ENCODE measurements around the gene OGDH.

Gene OGDH

GRCh38 chr7:44666566-44666965 lies 60.1 kb downstream of the OGDH start:
- WGBS (ENCODE audit: insufficient coverage): 96% methylated on average over 5 of the region's 6 CpGs
- no peak for DNase-seq
- peaks cover 2 to 44% (median 19%) of the 10 kb centered on the region in 4 experiments for H3K36me3 ChIP-seq (ENCODE audit: control insufficient read depth in 4 of 4, insufficient read depth in 4 of 4, low read length in 3 of 4)

GRCh38 chr7:44667190-44667589 lies 60.8 kb downstream of the OGDH start:
- H3K27ac ChIP-seq (ENCODE audit: insufficient read depth in 1 of 2, low read depth in 1 of 2, low read length in 2 of 2, poor library complexity in 1 of 2, severe bottlenecking in 2 of 2): no peak overlapping the region
- POLR2A ChIA-PET: no interaction called here
- H3K36me3 ChIP-seq (ENCODE audit: control insufficient read depth in 4 of 4, insufficient read depth in 4 of 4, low read length in 3 of 4): peaks cover 2 to 44% (median 17%) of the 10 kb centered on the region in 4 experiments
- WGBS (ENCODE audit: insufficient coverage): 95% methylated on average over 3 of the region's 3 CpGs
- CTCF ChIA-PET: interaction anchor here (1.0 to 1.2 kb wide), 2 partner anchors 13 to 46 kb away, joined by 3 read pairs; no protein-coding TSS in a partner anchor
- H3K27me3 ChIP-seq (replicated peaks in 2 of 5; ENCODE audit: control insufficient read depth in 4 of 5, insufficient read depth in 5 of 5, low read length in 4 of 5): no peaks in the 10 kb centered on the region
- no peak for DNase-seq
- no peaks in the 10 kb centered on the region for H3K4me1 ChIP-seq (ENCODE audit: control extremely low read depth in 1 of 4, control insufficient read depth in 4 of 4, insufficient read depth in 4 of 4, low read length in 3 of 4)
- no peak overlapping the region for H3K4me3 ChIP-seq (ENCODE audit: control insufficient read depth in 1 of 7, extremely low read depth in 1 of 7, insufficient read depth in 4 of 7, low read depth in 2 of 7, low read length in 6 of 7)
- H3K9me3 ChIP-seq (ENCODE audit: control extremely low read depth in 1 of 5, control insufficient read depth in 4 of 5, insufficient read depth in 2 of 5, low read depth in 1 of 5, low read length in 4 of 5): no peaks in the 10 kb centered on the region

More at GRCh38 chr7:44666566-44666965, 60.1 kb downstream of the OGDH start:
- Histone ChIP-seq H3K4me1 (ENCODE audit: control extremely low read depth in 1 of 4, control insufficient read depth in 4 of 4, insufficient read depth in 4 of 4, low read length in 3 of 4) (no peaks in the 10 kb centered on the region), H3K4me3 (ENCODE audit: control insufficient read depth in 1 of 7, extremely low read depth in 1 of 7, insufficient read depth in 4 of 7, low read depth in 2 of 7, low read length in 6 of 7) (no peak overlapping the region), H3K27ac (ENCODE audit: insufficient read depth in 1 of 2, low read depth in 1 of 2, low read length in 2 of 2, poor library complexity in 1 of 2, severe bottlenecking in 2 of 2) (no peak overlapping the region), H3K27me3 (replicated peaks in 2 of 5; ENCODE audit: control insufficient read depth in 4 of 5, insufficient read depth in 5 of 5, low read length in 4 of 5) (no peaks in the 10 kb centered on the region), H3K9me3 (ENCODE audit: control extremely low read depth in 1 of 5, control insufficient read depth in 4 of 5, insufficient read depth in 2 of 5, low read depth in 1 of 5, low read length in 4 of 5) (no peaks in the 10 kb centered on the region)
- CTCF ChIA-PET: interaction anchor here (1.2 to 1.4 kb wide), 2 partner anchors 10 to 14 kb away, joined by 3 to 6 read pairs; no protein-coding TSS in a partner anchor
- POLR2A ChIA-PET: no interaction called here

- WGBS (ENCODE audit: insufficient coverage): 100% methylated on average over 1 of the region's 1 CpG
- ChIA-PET POLR2A (no interaction called here), CTCF (no interaction called here)
- Histone ChIP-seq H3K27me3 (replicated peaks in 2 of 5; ENCODE audit: control insufficient read depth in 4 of 5, insufficient read depth in 5 of 5, low read length in 4 of 5) (no peaks in the 10 kb centered on the region), H3K4me1 (ENCODE audit: control extremely low read depth in 1 of 4, control insufficient read depth in 4 of 4, insufficient read depth in 4 of 4, low read length in 3 of 4) (no peaks in the 10 kb centered on the region), H3K27ac (ENCODE audit: insufficient read depth in 1 of 2, low read depth in 1 of 2, low read length in 2 of 2, poor library complexity in 1 of 2, severe bottlenecking in 2 of 2) (no peak overlapping the region), H3K9me3 (ENCODE audit: control extremely low read depth in 1 of 5, control insufficient read depth in 4 of 5, insufficient read depth in 2 of 5, low read depth in 1 of 5, low read length in 4 of 5) (no peaks in the 10 kb centered on the region), H3K4me3 (ENCODE audit: control insufficient read depth in 1 of 7, extremely low read depth in 1 of 7, insufficient read depth in 4 of 7, low read depth in 2 of 7, low read length in 6 of 7) (no peak overlapping the region), H3K36me3 (ENCODE audit: control insufficient read depth in 4 of 4, insufficient read depth in 4 of 4, low read length in 3 of 4) (peaks cover 6 to 63% (median 31%) of the 10 kb centered on the region in 4 experiments)
- no peak for DNase-seq
These were observed 64.6 kb downstream of the OGDH start for GRCh38 chr7:44671069-44671468.

GRCh38 chr7:44673324-44673723 lies 66.9 kb downstream of the OGDH start:
- H3K27ac ChIP-seq (ENCODE audit: insufficient read depth in 1 of 2, low read depth in 1 of 2, low read length in 2 of 2, poor library complexity in 1 of 2, severe bottlenecking in 2 of 2): no peak overlapping the region
- POLR2A ChIA-PET: no interaction called here
- no peaks in the 10 kb centered on the region for H3K27me3 ChIP-seq (replicated peaks in 2 of 5; ENCODE audit: control insufficient read depth in 4 of 5, insufficient read depth in 5 of 5, low read length in 4 of 5)
- WGBS (ENCODE audit: insufficient coverage): 86% methylated on average over 1 of the region's 2 CpGs
- DNase-seq: no peak
- CTCF ChIA-PET: no interaction called here
- H3K9me3 ChIP-seq (ENCODE audit: control extremely low read depth in 1 of 5, control insufficient read depth in 4 of 5, insufficient read depth in 2 of 5, low read depth in 1 of 5, low read length in 4 of 5): no peaks in the 10 kb centered on the region
- no peak overlapping the region for H3K4me3 ChIP-seq (ENCODE audit: control insufficient read depth in 1 of 7, extremely low read depth in 1 of 7, insufficient read depth in 4 of 7, low read depth in 2 of 7, low read length in 6 of 7)
- H3K36me3 ChIP-seq (ENCODE audit: control insufficient read depth in 4 of 4, insufficient read depth in 4 of 4, low read length in 3 of 4): peaks cover 6 to 63% (median 30%) of the 10 kb centered on the region in 4 experiments
- H3K4me1 ChIP-seq (ENCODE audit: control extremely low read depth in 1 of 4, control insufficient read depth in 4 of 4, insufficient read depth in 4 of 4, low read length in 3 of 4): no peaks in the 10 kb centered on the region

GRCh38 chr7:44673771-44674170 lies 67.3 kb downstream of the OGDH start:
- DNase-seq: no peak
- POLR2A ChIA-PET: no interaction called here
- Histone ChIP-seq H3K27ac (ENCODE audit: insufficient read depth in 1 of 2, low read depth in 1 of 2, low read length in 2 of 2, poor library complexity in 1 of 2, severe bottlenecking in 2 of 2) (no peak overlapping the region), H3K27me3 (replicated peaks in 2 of 5; ENCODE audit: control insufficient read depth in 4 of 5, insufficient read depth in 5 of 5, low read length in 4 of 5) (no peaks in the 10 kb centered on the region), H3K4me3 (ENCODE audit: control insufficient read depth in 1 of 7, extremely low read depth in 1 of 7, insufficient read depth in 4 of 7, low read depth in 2 of 7, low read length in 6 of 7) (no peak overlapping the region), H3K36me3 (ENCODE audit: control insufficient read depth in 4 of 4, insufficient read depth in 4 of 4, low read length in 3 of 4) (peaks cover 6 to 64% (median 31%) of the 10 kb centered on the region in 4 experiments), H3K4me1 (ENCODE audit: control extremely low read depth in 1 of 4, control insufficient read depth in 4 of 4, insufficient read depth in 4 of 4, low read length in 3 of 4) (no peaks in the 10 kb centered on the region), H3K9me3 (ENCODE audit: control extremely low read depth in 1 of 5, control insufficient read depth in 4 of 5, insufficient read depth in 2 of 5, low read depth in 1 of 5, low read length in 4 of 5) (no peaks in the 10 kb centered on the region)
- CTCF ChIA-PET: no interaction called here
- 100% methylated on average over 3 of the region's 6 CpGs for WGBS (ENCODE audit: insufficient coverage)

GRCh38 chr7:44674381-44674780 lies 68.0 kb downstream of the OGDH start:
- ChIA-PET POLR2A (no interaction called here), CTCF (no interaction called here)
- Histone ChIP-seq H3K27ac (ENCODE audit: insufficient read depth in 1 of 2, low read depth in 1 of 2, low read length in 2 of 2, poor library complexity in 1 of 2, severe bottlenecking in 2 of 2) (no peak overlapping the region), H3K4me1 (ENCODE audit: control extremely low read depth in 1 of 4, control insufficient read depth in 4 of 4, insufficient read depth in 4 of 4, low read length in 3 of 4) (no peaks in the 10 kb centered on the region), H3K4me3 (ENCODE audit: control insufficient read depth in 1 of 7, extremely low read depth in 1 of 7, insufficient read depth in 4 of 7, low read depth in 2 of 7, low read length in 6 of 7) (no peak overlapping the region), H3K36me3 (ENCODE audit: control insufficient read depth in 4 of 4, insufficient read depth in 4 of 4, low read length in 3 of 4) (peaks cover 6 to 68% (median 34%) of the 10 kb centered on the region in 4 experiments), H3K9me3 (ENCODE audit: control extremely low read depth in 1 of 5, control insufficient read depth in 4 of 5, insufficient read depth in 2 of 5, low read depth in 1 of 5, low read length in 4 of 5) (no peaks in the 10 kb centered on the region), H3K27me3 (replicated peaks in 2 of 5; ENCODE audit: control insufficient read depth in 4 of 5, insufficient read depth in 5 of 5, low read length in 4 of 5) (no peaks in the 10 kb centered on the region)
- WGBS (ENCODE audit: insufficient coverage): 100% methylated on average over 7 of the region's 7 CpGs
- no peak for DNase-seq

GRCh38 chr7:44676776-44677175 lies 70.3 kb downstream of the OGDH start:
- H3K4me3 ChIP-seq (ENCODE audit: control insufficient read depth in 1 of 7, extremely low read depth in 1 of 7, insufficient read depth in 4 of 7, low read depth in 2 of 7, low read length in 6 of 7): no peak overlapping the region
- ChIA-PET POLR2A (no interaction called here), CTCF (no interaction called here)
- H3K36me3 ChIP-seq (ENCODE audit: control insufficient read depth in 4 of 4, insufficient read depth in 4 of 4, low read length in 3 of 4): peaks cover 6 to 80% (median 46%) of the 10 kb centered on the region in 4 experiments
- H3K27ac ChIP-seq (ENCODE audit: insufficient read depth in 1 of 2, low read depth in 1 of 2, low read length in 2 of 2, poor library complexity in 1 of 2, severe bottlenecking in 2 of 2): no peak overlapping the region
- WGBS (ENCODE audit: insufficient coverage): no CpG with 5 or more reads among the region's 4 CpGs
- DNase-seq: no peak
- no peaks in the 10 kb centered on the region for H3K27me3 ChIP-seq (replicated peaks in 2 of 5; ENCODE audit: control insufficient read depth in 4 of 5, insufficient read depth in 5 of 5, low read length in 4 of 5)
- no peaks in the 10 kb centered on the region for H3K4me1 ChIP-seq (ENCODE audit: control extremely low read depth in 1 of 4, control insufficient read depth in 4 of 4, insufficient read depth in 4 of 4, low read length in 3 of 4)
- H3K9me3 ChIP-seq (ENCODE audit: control extremely low read depth in 1 of 5, control insufficient read depth in 4 of 5, insufficient read depth in 2 of 5, low read depth in 1 of 5, low read length in 4 of 5): no peaks in the 10 kb centered on the region

Measured in common myeloid progenitor, CD34-positive (primary cell).